Thyroid gland (tissue), 4 donors: ENCODE measurements around the gene PTGDR.

ENCODE experiments used
- POLR2A ChIP-seq, 2 donors: fragments of 450-650 bp; IDR thresholded peaks; one replicate each; pipeline ENCODE4 v1.6.1; 2017; ENCODE audit warnings: antibody characterized with exemption in 2 of 2, mild to moderate bottlenecking in 2 of 2, moderate library complexity in 1 of 2
- TF ChIP-seq, protein P1 (sequence below), 6 experiments: fragments of 200-600 bp in 3 of 6; fragments of 450-650 bp in 3 of 6; sonication (generic) in 3 of 6; IDR thresholded peaks; one replicate each; pipeline ENCODE4 v1.5.1; 2016 to 2019; ENCODE audit warnings: antibody characterized with exemption in 6 of 6, mild to moderate bottlenecking in 2 of 6, inconsistent platforms in 1 of 6, moderate library complexity in 1 of 6

DNA sequence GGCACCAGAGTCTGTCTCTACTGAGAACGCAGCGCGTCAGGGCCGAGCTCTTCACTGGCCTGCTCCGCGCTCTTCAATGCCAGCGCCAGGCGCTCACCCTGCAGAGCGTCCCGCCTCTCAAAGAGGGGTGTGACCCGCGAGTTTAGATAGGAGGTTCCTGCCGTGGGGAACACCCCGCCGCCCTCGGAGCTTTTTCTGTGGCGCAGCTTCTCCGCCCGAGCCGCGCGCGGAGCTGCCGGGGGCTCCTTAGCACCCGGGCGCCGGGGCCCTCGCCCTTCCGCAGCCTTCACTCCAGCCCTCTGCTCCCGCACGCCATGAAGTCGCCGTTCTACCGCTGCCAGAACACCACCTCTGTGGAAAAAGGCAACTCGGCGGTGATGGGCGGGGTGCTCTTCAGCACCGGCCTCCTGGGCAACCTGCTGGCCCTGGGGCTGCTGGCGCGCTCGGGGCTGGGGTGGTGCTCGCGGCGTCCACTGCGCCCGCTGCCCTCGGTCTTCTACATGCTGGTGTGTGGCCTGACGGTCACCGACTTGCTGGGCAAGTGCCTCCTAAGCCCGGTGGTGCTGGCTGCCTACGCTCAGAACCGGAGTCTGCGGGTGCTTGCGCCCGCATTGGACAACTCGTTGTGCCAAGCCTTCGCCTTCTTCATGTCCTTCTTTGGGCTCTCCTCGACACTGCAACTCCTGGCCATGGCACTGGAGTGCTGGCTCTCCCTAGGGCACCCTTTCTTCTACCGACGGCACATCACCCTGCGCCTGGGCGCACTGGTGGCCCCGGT lies at the start of gene PTGDR:
- TF ChIP-seq, protein P1, sequence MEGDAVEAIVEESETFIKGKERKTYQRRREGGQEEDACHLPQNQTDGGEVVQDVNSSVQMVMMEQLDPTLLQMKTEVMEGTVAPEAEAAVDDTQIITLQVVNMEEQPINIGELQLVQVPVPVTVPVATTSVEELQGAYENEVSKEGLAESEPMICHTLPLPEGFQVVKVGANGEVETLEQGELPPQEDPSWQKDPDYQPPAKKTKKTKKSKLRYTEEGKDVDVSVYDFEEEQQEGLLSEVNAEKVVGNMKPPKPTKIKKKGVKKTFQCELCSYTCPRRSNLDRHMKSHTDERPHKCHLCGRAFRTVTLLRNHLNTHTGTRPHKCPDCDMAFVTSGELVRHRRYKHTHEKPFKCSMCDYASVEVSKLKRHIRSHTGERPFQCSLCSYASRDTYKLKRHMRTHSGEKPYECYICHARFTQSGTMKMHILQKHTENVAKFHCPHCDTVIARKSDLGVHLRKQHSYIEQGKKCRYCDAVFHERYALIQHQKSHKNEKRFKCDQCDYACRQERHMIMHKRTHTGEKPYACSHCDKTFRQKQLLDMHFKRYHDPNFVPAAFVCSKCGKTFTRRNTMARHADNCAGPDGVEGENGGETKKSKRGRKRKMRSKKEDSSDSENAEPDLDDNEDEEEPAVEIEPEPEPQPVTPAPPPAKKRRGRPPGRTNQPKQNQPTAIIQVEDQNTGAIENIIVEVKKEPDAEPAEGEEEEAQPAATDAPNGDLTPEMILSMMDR (IDR thresholded peaks at IDR 0.05) = no peak
- no peak for TF ChIP-seq POLR2A (IDR thresholded peaks at IDR 0.05)
